ENCODE results near the gene PTPN6. TPM values are rescaled to one million over a fixed set of nuclear protein-coding genes. Genes with fewer than 3 reads are reported as not detected.
A peak's percentile ranks its signal among the peaks of the same experiment; 100 is the strongest.

The PTPN6 gene
- total and polyA plus RNA-seq, 9 of the 15 experiments (the other 6 are each of a cell fraction or from before 2014, with no cell fraction given) = 1.5 to 5.1 (median 3.9) TPM

- TF ChIP-seq RBFOX2 (IDR thresholded peaks at IDR 0.05; ENCODE audit: low read depth, low read length) = 0 out of 2 replicates have a peak, but pooled peaks have one; percentile 19
- TF ChIP-seq TFAP4 (CRISPR knock-in tag; IDR thresholded peaks at IDR 0.05; ENCODE audit: borderline replicate concordance) = 0 out of 2 replicates have a peak, but pooled peaks have one; percentile 1
- TF ChIP-seq NELFE (IDR thresholded peaks at IDR 0.05; ENCODE audit: insufficient read depth, insufficient read length) = no peak
- no peak for TF ChIP-seq TARDBP (IDR thresholded peaks at IDR 0.05)
- TF ChIP-seq POLR2A (conservative IDR thresholded peaks at IDR 0.05) = no peak
- TF ChIP-seq ARID1B (IDR thresholded peaks at IDR 0.05) = no peak
- no peak for TF ChIP-seq CTCFL (IDR thresholded peaks at IDR 0.05; ENCODE audit: borderline replicate concordance, insufficient read depth, low read depth, low read length, poor library complexity, severe bottlenecking)
- TF ChIP-seq L3MBTL2 (IDR thresholded peaks at IDR 0.05) = no peak
Measured at GRCh38 chr12:6928703-6929407, 22.3 kb upstream of the PTPN6 start (continued).

All from K562 (cell line).